Osteoblast (primary cell): ENCODE results near the gene GJA4. TPM values are rescaled to one million over a fixed set of nuclear protein-coding genes. Genes with fewer than 3 reads are reported as not detected.

ENCODE experiments used
- DNase-seq: peaks from one replicate; pipeline ENCODE4 v3.0.0; 2011; ENCODE audit warnings: low spot score, mixed read lengths; ENCODE audit not compliant: insufficient read length; ENCODE audit errors: missing footprints
- H2AFZ ChIP-seq: 2 replicates; pipeline ENCODE4 v1.6.0; 2011; ENCODE audit warnings: mild to moderate bottlenecking, low read length
- H3K27ac ChIP-seq: 2 replicates; pipeline ENCODE4 v1.5.1; 2011; ENCODE audit warnings: mild to moderate bottlenecking, low read depth, low read length, moderate library complexity
- H3K27me3 ChIP-seq: 2 replicates; pipeline ENCODE4 v1.6.0; 2012; ENCODE audit warnings: mild to moderate bottlenecking, control low read depth, inconsistent platforms, low read length, moderate library complexity; ENCODE audit not compliant: insufficient read depth
- H3K36me3 ChIP-seq: 2 replicates; pipeline ENCODE4 v1.5.1; 2011; ENCODE audit warnings: mild to moderate bottlenecking, low read length, control low read depth, moderate library complexity; ENCODE audit not compliant: insufficient read depth
- H3K4me1 ChIP-seq: 2 replicates; pipeline ENCODE4 v1.5.1; 2011; ENCODE audit warnings: mild to moderate bottlenecking, low read length, control low read depth, moderate library complexity; ENCODE audit not compliant: insufficient read depth
- H3K4me2 ChIP-seq: 2 replicates; pipeline ENCODE4 v1.6.0; 2011; ENCODE audit warnings: mild to moderate bottlenecking, low read length; ENCODE audit not compliant: insufficient read depth
- H3K4me3 ChIP-seq: fragments of 200-600 bp; sonication (generic); 3 replicates; pipeline ENCODE4 v1.5.1; 2012; ENCODE audit warnings: mild to moderate bottlenecking, low read length, inconsistent platforms; ENCODE audit not compliant: insufficient read depth
- H3K79me2 ChIP-seq: 2 replicates; pipeline ENCODE4 v1.6.0; 2012; ENCODE audit warnings: mild to moderate bottlenecking, low read length, control low read depth, inconsistent platforms; ENCODE audit not compliant: insufficient read depth
- H3K9me3 ChIP-seq: 2 replicates; pipeline ENCODE4 v1.5.1; 2011; ENCODE audit warnings: low read depth, low read length, control low read depth
- H4K20me1 ChIP-seq: 2 replicates; pipeline ENCODE4 v1.6.0; 2012; ENCODE audit warnings: mild to moderate bottlenecking, low read length, control low read depth; ENCODE audit not compliant: insufficient read depth
- total RNA-seq: library from RNA; depleted of rRNA; stranded (reverse); fragments of >200 nt; gene quantifications from 2 replicates; pipeline ENCODE4 v1.2.3, GENCODE V29; 2012
- TF ChIP-seq, protein P1 (sequence below): IDR thresholded peaks from 2 replicates; pipeline ENCODE4 v1.5.1; 2011; ENCODE audit warnings: mild to moderate bottlenecking, low read depth, low read length, moderate library complexity; ENCODE audit errors: extremely low read depth

The GJA4 gene
- total RNA-seq, 1 donor = not detected

DNA sequence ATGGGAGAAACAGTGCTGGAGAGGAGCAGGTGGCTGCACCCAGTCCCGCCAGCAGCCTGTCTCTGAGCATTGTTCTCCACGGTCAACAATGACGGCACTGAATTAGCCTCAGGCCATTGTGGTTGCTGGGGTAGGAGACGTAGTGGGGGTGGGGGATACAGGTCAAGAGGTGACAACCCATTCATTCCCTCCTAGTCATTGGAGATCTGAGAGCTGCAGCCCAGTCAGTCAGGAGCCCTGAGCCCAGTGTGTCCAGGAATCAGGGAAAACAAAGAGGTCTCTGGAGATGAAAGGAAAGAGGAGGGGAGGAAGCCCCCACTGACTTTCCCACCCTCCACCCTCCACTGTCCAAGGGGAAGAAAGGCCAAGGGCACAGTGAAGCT is 51.4 kb downstream of the GJA4 start:
- no peak overlapping the region for H2AFZ ChIP-seq
- no peaks in the 10 kb centered on the region for H3K4me1 ChIP-seq
- H4K20me1 ChIP-seq = peaks cover 32% of the 10 kb centered on the region
- no peak overlapping the region for H3K4me3 ChIP-seq
- no peak overlapping the region for H3K4me2 ChIP-seq
- TF ChIP-seq, protein P1, sequence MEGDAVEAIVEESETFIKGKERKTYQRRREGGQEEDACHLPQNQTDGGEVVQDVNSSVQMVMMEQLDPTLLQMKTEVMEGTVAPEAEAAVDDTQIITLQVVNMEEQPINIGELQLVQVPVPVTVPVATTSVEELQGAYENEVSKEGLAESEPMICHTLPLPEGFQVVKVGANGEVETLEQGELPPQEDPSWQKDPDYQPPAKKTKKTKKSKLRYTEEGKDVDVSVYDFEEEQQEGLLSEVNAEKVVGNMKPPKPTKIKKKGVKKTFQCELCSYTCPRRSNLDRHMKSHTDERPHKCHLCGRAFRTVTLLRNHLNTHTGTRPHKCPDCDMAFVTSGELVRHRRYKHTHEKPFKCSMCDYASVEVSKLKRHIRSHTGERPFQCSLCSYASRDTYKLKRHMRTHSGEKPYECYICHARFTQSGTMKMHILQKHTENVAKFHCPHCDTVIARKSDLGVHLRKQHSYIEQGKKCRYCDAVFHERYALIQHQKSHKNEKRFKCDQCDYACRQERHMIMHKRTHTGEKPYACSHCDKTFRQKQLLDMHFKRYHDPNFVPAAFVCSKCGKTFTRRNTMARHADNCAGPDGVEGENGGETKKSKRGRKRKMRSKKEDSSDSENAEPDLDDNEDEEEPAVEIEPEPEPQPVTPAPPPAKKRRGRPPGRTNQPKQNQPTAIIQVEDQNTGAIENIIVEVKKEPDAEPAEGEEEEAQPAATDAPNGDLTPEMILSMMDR = no peak
- H3K36me3 ChIP-seq = no peaks in the 10 kb centered on the region
- peak; percentile 45 for DNase-seq
- H3K27ac ChIP-seq = no peak overlapping the region
- no peaks in the 10 kb centered on the region for H3K27me3 ChIP-seq
- peaks cover 2% of the 10 kb centered on the region for H3K79me2 ChIP-seq
- no peaks in the 10 kb centered on the region for H3K9me3 ChIP-seq

Other genes starting within 250 kb of the GJA4 start
- gene GJB5, start 38.0 kb upstream of the GJA4 start, total RNA-seq = not detected in 2 replicates
- not detected in 2 replicates for gene GJB4, start 33.3 kb upstream of the GJA4 start, total RNA-seq
- not detected in 2 replicates for gene GJB3, start 11.8 kb upstream of the GJA4 start, total RNA-seq
- 24.2 and 25.3 TPM in 2 replicates for gene SMIM12, start 66.8 kb downstream of the GJA4 start, total RNA-seq
- gene DLGAP3, start 136.7 kb downstream of the GJA4 start, total RNA-seq = under 0.01 TPM in 1 of 2 replicates, not detected in the other
- gene TMEM35B, start 192.3 kb downstream of the GJA4 start, total RNA-seq = 22.1 and 23.0 TPM in 2 replicates
- 27.9 and 29.8 TPM in 2 replicates for gene ZMYM6, start 238.9 kb downstream of the GJA4 start, total RNA-seq